GM19043 (cell line): ENCODE measurements around the gene ODC1.

ENCODE experiments used
- ATAC-seq: cut with Tn5 transposase; IDR thresholded peaks from one replicate; pipeline ENCODE4 v1.9.1; 2021; ENCODE audit warnings: low read depth; ENCODE audit not compliant: unreplicated experiment

ODC1 gene

GRCh38 chr2:10402653-10403215 lies 45.4 kb downstream of the ODC1 start:
- ATAC-seq: no peak

- no peak for ATAC-seq
These were observed 46.0 kb downstream of the ODC1 start for GRCh38 chr2:10402062-10402585.

DNA sequence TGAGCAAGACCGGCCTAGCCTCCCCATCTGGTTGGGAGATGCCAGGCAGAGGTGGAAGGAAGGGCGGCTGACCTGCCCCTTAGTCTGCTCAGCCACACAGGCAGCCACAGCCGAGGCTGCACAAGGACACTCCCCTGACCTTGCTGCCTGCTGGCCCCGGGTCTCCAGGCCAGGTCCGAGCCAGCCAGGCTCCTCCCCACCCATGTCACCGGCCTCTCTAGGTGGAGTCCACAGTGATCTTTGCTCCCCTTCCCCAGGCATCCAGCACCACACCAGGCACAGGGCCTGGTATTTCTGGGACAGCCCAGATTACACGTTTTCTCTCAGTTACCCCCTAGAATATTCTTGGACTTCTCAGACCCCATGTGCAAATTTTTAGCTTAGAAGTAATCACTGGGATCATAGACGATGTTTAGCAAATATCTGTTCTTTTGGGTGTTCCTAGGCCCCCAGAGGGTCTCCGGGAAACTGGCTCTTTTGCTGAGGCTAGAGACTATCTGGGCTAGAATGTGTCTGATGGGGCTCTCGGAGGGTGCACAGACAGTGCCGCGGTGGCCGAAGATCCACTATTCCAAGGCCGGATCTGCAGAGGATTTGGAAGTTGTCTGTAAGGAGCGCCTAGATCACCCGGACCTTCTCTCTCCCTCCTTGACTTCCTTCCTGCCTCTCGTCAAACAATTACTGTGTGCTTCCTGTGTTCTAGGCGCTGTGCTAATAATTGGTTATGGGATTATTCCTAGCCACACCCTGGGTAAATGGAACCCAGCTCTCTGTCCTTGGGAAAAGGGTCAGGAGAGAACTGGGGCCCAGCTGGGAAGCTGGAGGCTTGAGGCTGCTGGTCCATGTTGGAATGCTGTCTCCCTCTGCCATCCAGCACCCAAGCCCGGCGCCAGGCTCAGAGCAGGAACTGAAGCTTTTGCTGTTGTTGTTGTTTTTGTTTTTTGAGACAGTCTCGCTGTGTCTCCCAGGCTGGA lies 46.9 kb downstream of the ODC1 start:
- no peak for ATAC-seq

GRCh38 chr2:10400568-10400977 lies 47.6 kb downstream of the ODC1 start:
- ATAC-seq: peak; percentile 68

DNA sequence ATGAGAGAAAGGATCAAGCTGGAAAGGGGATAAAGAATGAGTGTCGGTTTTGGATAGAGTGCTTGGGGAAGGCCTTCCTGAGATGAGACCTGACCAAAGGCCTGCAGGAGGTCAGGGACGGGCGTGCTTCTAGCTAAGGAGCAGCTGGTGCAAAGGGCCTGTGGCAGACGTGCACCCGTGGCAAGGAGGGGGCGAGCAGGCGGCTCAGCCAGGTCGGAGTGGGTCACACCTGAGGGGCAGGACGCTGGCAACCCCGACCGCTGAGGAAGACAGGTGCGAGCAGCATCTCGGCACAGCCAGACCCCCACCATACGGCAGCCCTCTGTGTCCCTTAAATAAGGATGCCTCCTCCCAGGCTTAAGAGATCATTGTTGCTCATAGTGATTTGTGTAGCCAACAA lies 48.1 kb downstream of the ODC1 start:
- ATAC-seq: no peak

DNA sequence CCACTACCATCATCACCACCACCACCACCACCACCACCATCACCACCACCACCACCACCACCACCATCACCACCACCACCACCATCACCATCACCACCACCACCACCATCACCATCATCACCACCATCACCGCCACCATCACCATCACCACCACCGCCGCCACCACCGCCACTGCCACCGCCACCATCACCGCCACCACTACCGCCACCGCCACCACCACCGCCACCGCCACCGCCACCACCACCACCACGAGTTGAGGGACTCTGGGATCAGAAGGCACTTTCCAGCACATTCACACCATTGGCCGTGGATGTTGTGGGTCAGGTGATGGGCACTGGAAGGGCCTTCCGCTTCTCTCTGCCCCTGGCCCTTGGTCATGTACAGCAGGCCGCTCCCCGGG lies 48.8 kb downstream of the ODC1 start:
- ATAC-seq: no peak

GRCh38 chr2:10398496-10398895 lies 49.6 kb downstream of the ODC1 start:
- no peak for ATAC-seq

DNA sequence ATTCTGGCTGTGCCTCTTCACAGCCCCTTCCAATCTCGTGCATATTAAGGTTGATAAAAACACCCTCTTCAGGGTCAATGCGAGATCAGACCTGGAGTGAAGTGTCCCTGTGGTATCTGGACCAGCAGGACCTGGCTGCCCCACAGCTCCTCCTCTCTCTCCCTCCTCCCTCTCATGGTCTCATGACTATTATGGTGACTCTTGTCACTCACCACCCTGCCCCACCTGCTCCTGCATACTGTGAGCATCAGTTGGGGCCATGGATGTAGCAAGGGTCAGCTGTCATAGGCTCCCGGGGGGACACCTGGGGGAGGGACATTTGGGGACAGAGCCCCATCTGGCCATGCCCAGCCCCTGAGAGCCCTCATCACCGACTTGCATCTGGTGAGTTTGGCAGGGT lies 50.2 kb downstream of the ODC1 start:
- no peak for ATAC-seq

DNA sequence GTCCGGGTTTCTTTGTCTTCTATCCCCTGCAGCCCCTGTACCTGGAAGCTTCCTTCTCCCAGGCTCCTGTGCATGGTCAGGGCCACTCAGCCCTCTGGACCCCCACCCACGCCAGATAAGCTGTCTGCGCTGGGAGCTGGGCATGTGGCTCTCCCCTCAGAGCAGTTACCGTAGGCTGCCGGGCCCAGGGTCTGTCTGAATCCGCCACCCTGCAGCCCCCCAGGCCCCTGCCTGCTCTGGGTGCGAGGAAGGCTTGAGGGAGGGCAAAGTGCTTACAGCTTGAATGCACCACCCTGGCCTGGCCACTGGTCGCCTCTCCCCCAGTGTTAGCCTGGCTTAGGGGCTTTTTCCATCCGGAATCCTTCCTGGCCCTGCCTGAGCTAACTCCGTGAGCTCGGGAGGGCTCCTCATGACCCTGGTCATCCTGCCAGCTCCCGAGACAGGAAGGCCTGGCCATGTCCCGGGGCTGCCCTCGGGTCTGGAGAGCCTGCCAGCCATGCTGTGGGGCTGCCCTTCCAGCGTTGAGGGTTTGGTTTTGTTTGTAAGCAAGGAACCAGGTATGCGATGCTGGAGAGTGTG lies 50.7 kb downstream of the ODC1 start:
- ATAC-seq: no peak

DNA sequence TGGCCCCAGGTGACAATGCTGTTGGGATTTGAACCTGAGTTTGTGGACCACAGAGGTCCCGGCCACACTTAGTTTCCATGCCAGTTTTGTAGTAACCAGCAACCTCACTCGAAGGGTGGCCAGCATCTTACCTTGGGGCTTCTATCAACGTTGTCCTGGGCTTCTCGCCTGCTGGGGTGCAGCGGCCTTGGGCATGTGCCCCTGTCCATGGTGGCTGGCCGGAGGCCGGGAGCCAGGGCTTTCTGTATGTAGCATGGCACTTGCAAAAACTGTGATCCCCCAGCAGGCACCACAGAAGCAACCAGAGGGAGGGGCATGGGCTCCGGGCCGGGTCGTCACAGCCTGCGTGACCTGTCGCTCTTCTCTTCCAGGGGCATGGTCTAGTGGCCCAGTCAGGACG lies 51.7 kb downstream of the ODC1 start:
- no peak for ATAC-seq

- no peak for ATAC-seq
These were observed 52.2 kb downstream of the ODC1 start for GRCh38 chr2:10395893-10396292.

DNA sequence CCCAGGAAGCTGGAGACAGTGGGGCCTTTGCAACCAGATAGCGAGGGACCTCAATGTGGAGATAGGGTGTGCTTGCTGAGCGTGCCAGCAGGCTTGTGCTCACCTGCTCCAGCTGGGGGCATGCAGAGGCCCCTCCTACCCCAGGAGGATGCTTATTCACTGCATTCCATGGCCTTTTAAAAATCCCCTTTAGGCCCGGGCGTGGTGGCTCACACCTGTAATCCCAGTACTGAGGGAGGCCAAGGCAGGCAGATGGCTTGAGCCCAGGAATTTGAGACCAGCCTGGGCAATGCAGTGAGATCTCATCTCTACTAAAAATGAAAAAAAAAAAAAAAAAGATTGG lies 54.5 kb downstream of the ODC1 start:
- no peak for ATAC-seq

- ATAC-seq: no peak
These were observed 55.0 kb downstream of the ODC1 start for GRCh38 chr2:10392951-10393639.

GRCh38 chr2:10392548-10392947 lies 55.6 kb downstream of the ODC1 start:
- ATAC-seq: no peak

- ATAC-seq: no peak
These were observed 56.0 kb downstream of the ODC1 start for GRCh38 chr2:10392100-10392499.

GRCh38 chr2:10390369-10390801 lies 57.7 kb downstream of the ODC1 start:
- ATAC-seq: no peak
